ENCODE results near the gene TMEM87B. TPM values are rescaled to one million over a fixed set of nuclear protein-coding genes. Genes with fewer than 3 reads are reported as not detected.

TMEM87B gene
- total and polyA plus RNA-seq, 12 donors: 8.9 to 37.5 (median 29.1) TPM

- Histone ChIP-seq H3K27ac (no peak overlapping the region), H3K27me3 (no peaks in the 10 kb centered on the region), H3K4me3 (no peak overlapping the region), H3K4me1 (replicated peaks in 1 of 2) (no peaks in the 10 kb centered on the region), H3K9me3 (replicated peaks in 1 of 3) (no peaks in the 10 kb centered on the region), H3K36me3 (replicated peaks in 1 of 2) (no peaks in the 10 kb centered on the region)
- peak in 3 of 7 donors; percentile 4 to 27 (median 4) for DNase-seq
- WGBS, 4 donors: 95 to 97% (median 96%) methylated on average over 17 to 18 of the region's 18 CpGs
- TF ChIP-seq, protein P1, sequence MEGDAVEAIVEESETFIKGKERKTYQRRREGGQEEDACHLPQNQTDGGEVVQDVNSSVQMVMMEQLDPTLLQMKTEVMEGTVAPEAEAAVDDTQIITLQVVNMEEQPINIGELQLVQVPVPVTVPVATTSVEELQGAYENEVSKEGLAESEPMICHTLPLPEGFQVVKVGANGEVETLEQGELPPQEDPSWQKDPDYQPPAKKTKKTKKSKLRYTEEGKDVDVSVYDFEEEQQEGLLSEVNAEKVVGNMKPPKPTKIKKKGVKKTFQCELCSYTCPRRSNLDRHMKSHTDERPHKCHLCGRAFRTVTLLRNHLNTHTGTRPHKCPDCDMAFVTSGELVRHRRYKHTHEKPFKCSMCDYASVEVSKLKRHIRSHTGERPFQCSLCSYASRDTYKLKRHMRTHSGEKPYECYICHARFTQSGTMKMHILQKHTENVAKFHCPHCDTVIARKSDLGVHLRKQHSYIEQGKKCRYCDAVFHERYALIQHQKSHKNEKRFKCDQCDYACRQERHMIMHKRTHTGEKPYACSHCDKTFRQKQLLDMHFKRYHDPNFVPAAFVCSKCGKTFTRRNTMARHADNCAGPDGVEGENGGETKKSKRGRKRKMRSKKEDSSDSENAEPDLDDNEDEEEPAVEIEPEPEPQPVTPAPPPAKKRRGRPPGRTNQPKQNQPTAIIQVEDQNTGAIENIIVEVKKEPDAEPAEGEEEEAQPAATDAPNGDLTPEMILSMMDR (IDR thresholded peaks at IDR 0.05): no peak
- no peak for TF ChIP-seq POLR2A (IDR thresholded peaks at IDR 0.05)
- intact Hi-C loops (cut with DNase I): no loop called here
These were observed 96.8 kb downstream of the TMEM87B start for GRCh38 chr2:112151701-112152440.

DNA sequence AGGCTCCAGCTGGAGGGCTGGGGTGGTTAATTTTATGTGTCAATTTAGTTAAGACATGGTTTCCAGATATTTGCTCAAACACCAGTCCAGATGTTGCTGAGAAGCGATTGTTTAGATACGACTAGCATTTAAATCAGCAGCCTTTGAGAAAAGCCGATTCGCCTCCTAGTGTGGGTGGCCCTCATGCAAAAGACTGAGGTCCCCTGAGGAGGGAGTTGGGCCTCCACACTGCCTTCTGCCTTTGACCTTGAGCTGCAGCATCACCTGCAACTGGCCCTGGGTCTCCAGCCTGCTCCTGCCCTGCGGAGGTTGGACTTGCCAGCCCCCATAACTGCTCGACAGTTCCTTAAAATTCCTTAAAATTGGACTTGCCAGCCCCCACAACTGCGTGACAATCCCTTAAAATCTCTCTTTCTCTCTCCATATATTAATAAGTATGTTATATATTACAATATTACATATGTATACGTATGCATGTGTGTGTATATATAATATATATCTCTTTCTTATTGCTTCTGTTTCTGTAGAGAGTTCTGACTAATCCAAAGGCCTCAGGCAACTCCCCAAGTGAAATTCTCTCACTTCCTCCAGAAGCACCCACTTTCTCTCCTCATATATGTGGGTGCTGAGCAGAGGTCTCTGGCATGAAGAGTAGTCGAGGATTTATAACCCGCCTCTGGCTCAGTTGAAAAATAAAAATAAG lies 97.6 kb downstream of the TMEM87B start:
- DNase-seq: peak in 2 of 7 donors; percentile 11 to 24

DNA sequence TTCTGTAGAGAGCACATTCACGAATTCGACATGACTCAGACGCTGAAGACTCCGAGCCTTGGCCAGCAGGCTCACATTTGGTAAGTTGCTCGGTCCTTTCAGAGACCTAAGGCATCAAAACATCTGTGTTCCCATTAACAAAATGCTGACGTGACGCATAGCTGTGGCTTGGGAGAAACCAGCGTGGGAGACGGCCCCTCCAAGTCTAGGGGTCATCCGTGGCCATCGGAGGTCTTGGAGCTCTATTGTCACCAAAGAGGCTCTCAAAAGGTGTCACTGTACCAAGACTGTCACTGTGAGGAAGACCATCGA lies 98.1 kb downstream of the TMEM87B start:
- WGBS, 4 donors: 89 to 96% (median 95%) methylated on average over 12 of the region's 12 CpGs
- Histone ChIP-seq H3K36me3 (replicated peaks in 1 of 2) (no peaks in the 10 kb centered on the region), H3K9me3 (replicated peaks in 1 of 3) (no peaks in the 10 kb centered on the region), H3K27me3 (no peaks in the 10 kb centered on the region), H3K4me3 (no peak overlapping the region), H3K27ac (no peak overlapping the region), H3K4me1 (replicated peaks in 1 of 2) (no peaks in the 10 kb centered on the region)
- no peak for TF ChIP-seq POLR2A (IDR thresholded peaks at IDR 0.05)
- TF ChIP-seq, protein P1 (IDR thresholded peaks at IDR 0.05): no peak
- intact Hi-C loops (cut with DNase I): no loop called here
- DNase-seq: peak in 1 of 7 donors; percentile 34

More for the DNA sequence above, 97.6 kb downstream of the TMEM87B start:
- Histone ChIP-seq H3K4me1 (replicated peaks in 1 of 2) (no peaks in the 10 kb centered on the region), H3K36me3 (replicated peaks in 1 of 2) (no peaks in the 10 kb centered on the region), H3K27ac (no peak overlapping the region), H3K9me3 (replicated peaks in 1 of 3) (no peaks in the 10 kb centered on the region), H3K4me3 (no peak overlapping the region), H3K27me3 (no peaks in the 10 kb centered on the region)
- TF ChIP-seq POLR2A (IDR thresholded peaks at IDR 0.05): no peak
- TF ChIP-seq, protein P1 (IDR thresholded peaks at IDR 0.05): no peak
- 95 to 98% (median 96%) methylated on average over 10 of the region's 10 CpGs for WGBS, 4 donors
- intact Hi-C loops (cut with DNase I): no loop called here

DNA sequence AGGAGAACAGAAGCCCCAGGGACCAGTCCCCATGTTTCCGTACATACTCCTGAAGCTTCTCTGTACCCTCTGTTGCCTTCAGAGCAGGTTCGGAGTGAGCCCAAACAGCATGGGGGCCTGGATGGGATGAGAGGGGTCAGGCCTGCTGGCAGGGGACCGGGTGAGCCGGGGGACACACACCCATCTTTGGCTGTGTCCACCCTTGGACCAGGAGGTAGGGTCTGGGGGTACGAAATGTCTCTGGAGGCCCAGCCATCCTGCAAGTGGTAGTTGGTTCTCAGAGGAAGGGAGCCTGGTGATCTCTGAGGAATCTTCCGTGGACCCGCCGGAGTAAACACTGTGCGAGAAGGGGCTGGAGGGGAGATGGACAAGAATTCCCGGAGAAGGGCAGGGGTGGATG lies 98.4 kb downstream of the TMEM87B start:
- H3K27me3 ChIP-seq: no peaks in the 10 kb centered on the region
- 96 to 99% (median 98%) methylated on average over 8 to 10 of the region's 10 CpGs for WGBS, 4 donors
- H3K4me3 ChIP-seq: no peak overlapping the region
- H3K9me3 ChIP-seq (replicated peaks in 1 of 3): no peaks in the 10 kb centered on the region
- no peak overlapping the region for H3K27ac ChIP-seq
- intact Hi-C loops (cut with DNase I): no loop called here
- TF ChIP-seq POLR2A (IDR thresholded peaks at IDR 0.05): no peak
- TF ChIP-seq, protein P1 (IDR thresholded peaks at IDR 0.05): no peak
- H3K4me1 ChIP-seq (replicated peaks in 1 of 2): no peaks in the 10 kb centered on the region
- H3K36me3 ChIP-seq (replicated peaks in 1 of 2): no peaks in the 10 kb centered on the region
- DNase-seq: peak in 2 of 7 donors; percentile 9 to 25

Measured in adrenal gland (tissue), 12 donors.